HEK293T (cell line): Measurements from ENCODE around the gene LRRC8C.
"Not testable (repeated sequence)": the region's sequence is repeated elsewhere in the genome, so short reads cannot be mapped to it uniquely, and the experiment has no call there.

Experiments
- CTCF ChIA-PET: fragments of 350-600 bp; formaldehyde crosslinking; extraction: SDS; loops from one replicate; lab custom pipeline; 2021; ENCODE audit warnings: antibody characterized with exemption, inconsistent platforms; lab: Yijun Ruan, JAX
- POLR2A ChIA-PET: fragments of 350-600 bp; formaldehyde crosslinking; extraction: SDS; loops from one replicate; lab custom pipeline; 2020; ENCODE audit warnings: antibody characterized with exemption, inconsistent platforms; lab: Yijun Ruan, JAX
- DNase-seq: peaks from one replicate; pipeline ENCODE4 v3.0.0; 2012; ENCODE audit warnings: mixed read lengths; ENCODE audit errors: extremely low spot score
- ARNT ChIP-seq: fragments of 450-650 bp; IDR thresholded peaks from 2 replicates; pipeline ENCODE4 v1.6.1; 2017; ENCODE audit warnings: mild to moderate bottlenecking
- BHLHE40 ChIP-seq: fragments of 450-650 bp; IDR thresholded peaks from 2 replicates; pipeline ENCODE4 v1.6.1; 2016; ENCODE audit warnings: mild to moderate bottlenecking, moderate library complexity, borderline replicate concordance
- CTBP1 ChIP-seq: fragments of 450-650 bp; IDR thresholded peaks from 2 replicates; pipeline ENCODE4 v1.6.1; 2016; ENCODE audit warnings: borderline replicate concordance
- ELF4 ChIP-seq: fragments of 450-650 bp; IDR thresholded peaks from 2 replicates; pipeline ENCODE4 v1.6.1; 2017; ENCODE audit warnings: antibody characterized with exemption
- FOXA1 ChIP-seq: fragments of 450-650 bp; IDR thresholded peaks from 2 replicates; pipeline ENCODE4 v1.6.1; 2016; ENCODE audit warnings: mild to moderate bottlenecking
- FOXK2 ChIP-seq: fragments of 450-650 bp; IDR thresholded peaks from 2 replicates; pipeline ENCODE4 v1.6.1; 2016; ENCODE audit warnings: mild to moderate bottlenecking
- FOXM1 ChIP-seq: fragments of 450-650 bp; IDR thresholded peaks from 2 replicates; pipeline ENCODE4 v1.6.1; 2017; ENCODE audit warnings: mild to moderate bottlenecking, borderline replicate concordance
- HDGF ChIP-seq: fragments of 450-650 bp; IDR thresholded peaks from 2 replicates; pipeline ENCODE4 v1.6.1; 2017; ENCODE audit warnings: antibody characterized with exemption, borderline replicate concordance
- L3MBTL2 ChIP-seq: fragments of 450-650 bp; conservative IDR thresholded peaks from 2 replicates; pipeline ENCODE4 v1.6.1; 2016; ENCODE audit warnings: mild to moderate bottlenecking
- LEF1 ChIP-seq: fragments of 450-650 bp; IDR thresholded peaks from 2 replicates; pipeline ENCODE4 v1.6.1; 2017; ENCODE audit warnings: mild to moderate bottlenecking, borderline replicate concordance
- NFRKB ChIP-seq: fragments of 450-650 bp; IDR thresholded peaks from 2 replicates; pipeline ENCODE4 v1.6.1; 2016; ENCODE audit warnings: mild to moderate bottlenecking, moderate library complexity
- PKNOX1 ChIP-seq: fragments of 450-650 bp; IDR thresholded peaks from 2 replicates; pipeline ENCODE4 v1.6.1; 2016
- SP1 ChIP-seq: fragments of 450-650 bp; IDR thresholded peaks from 2 replicates; pipeline ENCODE4 v1.6.1; 2017
- SUZ12 ChIP-seq: fragments of 450-650 bp; IDR thresholded peaks from 2 replicates; pipeline ENCODE4 v1.6.1; 2016; ENCODE audit warnings: mild to moderate bottlenecking
- TARDBP ChIP-seq: fragments of 450-650 bp; IDR thresholded peaks from 2 replicates; pipeline ENCODE4 v1.6.1; 2016
- ZNF384 ChIP-seq: fragments of 450-650 bp; IDR thresholded peaks from 2 replicates; pipeline ENCODE4 v1.6.1; 2016

Gene LRRC8C

GRCh38 chr1:89624314-89624713 lies 8.6 kb upstream of the LRRC8C start:
- ChIA-PET CTCF (interaction anchor here (1.0 kb wide), 1 partner anchor 139 kb away, joined by 4 read pairs; no protein-coding TSS in a partner anchor), POLR2A (no interaction called here)
- DNase-seq = no peak

GRCh38 chr1:89624715-89625323 lies 8.1 kb upstream of the LRRC8C start:
- ChIA-PET CTCF (interaction anchor here (1.0 kb wide), 1 partner anchor 138 kb away, joined by 4 read pairs; no protein-coding TSS in a partner anchor), POLR2A (no interaction called here)
- DNase-seq = no peak
- TF ChIP-seq FOXK2 (no peak), SUZ12 (no peak), FOXA1 (no peak), NFRKB (no peak), HDGF (no peak), SP1 (no peak), ARNT (no peak), L3MBTL2 (no peak), ZNF384 (no peak), TARDBP (no peak), CTBP1 (no peak), LEF1 (no peak), ELF4 (no peak)

More at GRCh38 chr1:89624314-89624713, 8.6 kb upstream of the LRRC8C start:
- TF ChIP-seq FOXK2 = no peak
- no peak for TF ChIP-seq HDGF
- TF ChIP-seq ARNT = no peak
- TF ChIP-seq TARDBP = no peak
- no peak for TF ChIP-seq FOXA1
- no peak for TF ChIP-seq PKNOX1
- TF ChIP-seq LEF1 = no peak
- no peak for TF ChIP-seq ELF4
- no peak for TF ChIP-seq ZNF384
- no peak for TF ChIP-seq SP1
- TF ChIP-seq SUZ12 = no peak
- TF ChIP-seq FOXM1 = no peak
- no peak for TF ChIP-seq CTBP1
- no peak for TF ChIP-seq L3MBTL2
- no peak for TF ChIP-seq BHLHE40

DNA sequence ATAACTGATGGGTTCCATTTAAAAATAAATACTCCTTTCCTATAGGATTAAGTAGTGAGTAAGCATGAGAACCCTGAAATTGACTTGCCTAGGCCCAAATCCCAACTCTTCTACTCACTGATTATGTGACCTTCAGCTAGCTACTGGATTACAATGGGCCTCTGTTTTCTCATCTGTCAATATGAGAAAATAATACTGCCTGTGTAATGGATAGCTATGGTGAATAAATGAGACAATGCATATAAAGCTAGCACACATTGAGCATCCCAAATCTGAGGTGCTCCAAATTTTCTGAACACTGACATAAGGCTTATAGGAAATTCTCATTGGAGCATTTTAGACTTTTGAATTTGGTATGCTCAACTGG lies 5.3 kb upstream of the LRRC8C start:
- CTCF ChIA-PET = interaction anchor here (1.5 kb wide), 1 partner anchor 135 kb away, joined by 7 read pairs; no protein-coding TSS in a partner anchor
- no peak for TF ChIP-seq SP1
- no peak for TF ChIP-seq FOXM1
- TF ChIP-seq ARNT = no peak
- TF ChIP-seq CTBP1 = no peak
- TF ChIP-seq BHLHE40 = no peak
- TF ChIP-seq TARDBP = no peak
- no peak for TF ChIP-seq FOXK2
- TF ChIP-seq NFRKB = no peak
- TF ChIP-seq ELF4 = no peak
- TF ChIP-seq L3MBTL2 = no peak
- TF ChIP-seq HDGF = no peak
- no peak for TF ChIP-seq PKNOX1
- no peak for TF ChIP-seq ZNF384
- no peak for TF ChIP-seq LEF1
- no peak for TF ChIP-seq FOXA1
- TF ChIP-seq SUZ12 = no peak
- DNase-seq = no peak
- POLR2A ChIA-PET = interaction anchor here (1.2 kb wide), 1 partner anchor 135 kb away, joined by 3 read pairs; no protein-coding TSS in a partner anchor

- POLR2A ChIA-PET = no interaction called here
- CTCF ChIA-PET = interaction anchor here (1.4 kb wide), 1 partner anchor 133 kb away, joined by 11 read pairs; no protein-coding TSS in a partner anchor
- no peak for DNase-seq
- TF ChIP-seq FOXK2 (no peak), ELF4 (no peak), FOXA1 (no peak), NFRKB (no peak), CTBP1 (no peak), BHLHE40 (no peak), HDGF (no peak), ZNF384 (no peak), LEF1 (no peak), SP1 (no peak), FOXM1 (no peak)
These were observed 3.8 kb upstream of the LRRC8C start for GRCh38 chr1:89629146-89629545.

DNA sequence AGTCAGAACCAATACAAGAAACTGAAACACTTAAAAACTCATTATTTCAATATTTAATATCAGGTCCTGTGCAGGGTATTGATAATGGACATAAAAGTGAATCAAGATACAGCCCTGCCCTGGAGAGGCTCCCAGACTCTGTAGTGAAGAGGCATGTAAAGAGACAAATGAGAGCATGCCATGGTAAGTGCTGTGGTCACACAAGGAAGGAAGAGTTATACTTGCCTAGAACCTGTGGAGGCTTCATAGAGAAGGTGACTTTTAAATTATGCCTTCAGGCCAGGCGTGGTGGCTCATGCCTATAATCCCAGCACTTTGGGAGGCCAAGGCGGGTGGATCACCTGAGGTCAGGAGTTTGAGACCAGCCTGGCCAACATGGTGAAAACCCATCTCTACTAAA lies 3.3 kb upstream of the LRRC8C start:
- POLR2A ChIA-PET, DNase-seq: not testable (repeated sequence)
- CTCF ChIA-PET = interaction anchor here (0.6 to 3.6 kb wide), 4 partner anchors 13 to 151 kb away, joined by 3 to 14 read pairs (median 7); no protein-coding TSS in a partner anchor

DNA sequence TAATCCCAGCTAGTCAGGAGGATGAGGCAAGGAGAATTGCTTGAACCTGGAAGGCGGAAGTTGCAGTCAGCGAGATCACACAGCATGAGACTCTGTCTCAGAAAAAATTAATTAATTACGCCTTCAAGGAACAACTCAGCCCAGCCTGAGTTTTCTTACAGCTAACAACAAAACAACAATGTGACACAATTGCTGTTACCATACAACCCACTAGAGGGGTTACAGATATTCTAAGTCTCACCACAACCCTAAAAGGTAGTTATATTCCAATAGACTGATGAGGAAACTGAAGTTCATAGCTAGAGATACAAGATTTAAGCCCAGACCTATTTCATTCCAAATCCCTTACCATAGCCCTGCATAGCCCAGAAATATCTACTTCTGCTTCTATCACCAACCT lies 2.9 kb upstream of the LRRC8C start:
- CTCF ChIA-PET = interaction anchor here (0.6 to 3.6 kb wide), 4 partner anchors 14 to 151 kb away, joined by 3 to 14 read pairs (median 7); no protein-coding TSS in a partner anchor
- POLR2A ChIA-PET = no interaction called here
- DNase-seq = no peak
- no peak for TF ChIP-seq HDGF
- no peak for TF ChIP-seq FOXA1
- TF ChIP-seq SP1 = no peak
- TF ChIP-seq ELF4 = no peak
- TF ChIP-seq ZNF384 = no peak
- TF ChIP-seq FOXK2 = no peak
- TF ChIP-seq FOXM1 = no peak
- no peak for TF ChIP-seq L3MBTL2
- TF ChIP-seq PKNOX1 = no peak
